Tibial nerve (tissue), 4 donors: Measurements from ENCODE around the gene ATP4A. TPM values are rescaled to one million over a fixed set of nuclear protein-coding genes. Genes with fewer than 3 reads are reported as not detected.

Experiments
- DNase-seq, 2 donors: peaks; one replicate each; pipeline ENCODE4 v3.0.0-alpha.2; 2019; ENCODE audit warnings: low spot score in 2 of 2
- H3K27ac ChIP-seq, 4 donors: fragments of 200-600 bp; sonication (generic) in 3 of 4; one replicate each; pipeline ENCODE4 v1.5.1; 2017 to 2019; ENCODE audit warnings: mild to moderate bottlenecking in 1 of 4
- H3K27me3 ChIP-seq, 2 donors: fragments of 200-600 bp; sonication (generic) in 1 of 2; one replicate each; pipeline versions ENCODE4 v1.5.1 to v1.6.0; 2017 to 2019
- H3K36me3 ChIP-seq, 3 donors: fragments of 200-600 bp; sonication (generic); one replicate each; pipeline ENCODE4 v1.5.1; 2018 to 2019
- H3K4me1 ChIP-seq, 4 donors: fragments of 200-600 bp; sonication (generic) in 3 of 4; one replicate each; pipeline ENCODE4 v1.5.1; 2017 to 2019
- H3K4me3 ChIP-seq, 4 donors: fragments of 200-600 bp; sonication (generic) in 3 of 4; one replicate each; pipeline ENCODE4 v1.5.1; 2017 to 2019; ENCODE audit warnings: mild to moderate bottlenecking in 1 of 4, moderate library complexity in 1 of 4
- H3K9me3 ChIP-seq, 4 donors: fragments of 200-600 bp; sonication (generic) in 3 of 4; one replicate each; pipeline ENCODE4 v1.5.1; 2017 to 2019
- CTCF ChIP-seq, 5 experiments: fragments of 200-600 bp in 3 of 5; fragments of 450-650 bp in 2 of 5; sonication (generic) in 3 of 5; IDR thresholded peaks; one replicate each; pipeline ENCODE4 v1.5.1; 2016 to 2019; ENCODE audit warnings: antibody characterized with exemption in 5 of 5, mild to moderate bottlenecking in 3 of 5, moderate library complexity in 2 of 5
- EP300 ChIP-seq, 2 donors: sonication (generic); formaldehyde crosslinking; IDR thresholded peaks; one replicate each; pipeline ENCODE4 v1.6.1; 2017; ENCODE audit warnings: antibody characterized with exemption in 2 of 2, mild to moderate bottlenecking in 1 of 2
- POLR2A ChIP-seq, 2 donors: fragments of 450-650 bp; IDR thresholded peaks; one replicate each; pipeline ENCODE4 v1.6.1; 2017; ENCODE audit warnings: antibody characterized with exemption in 2 of 2, mild to moderate bottlenecking in 2 of 2, moderate library complexity in 2 of 2
- WGBS, 2 donors: methylation state at CpG; one replicate each; pipeline ENCODE4 v1.1.5; 2018; 5-methylcytosine and 5-hydroxymethylcytosine counted together
- total RNA-seq, 4 donors: library from RNA; depleted of rRNA; stranded (reverse); fragments of >200 nt; gene quantifications; one replicate each; pipeline ENCODE4 v1.1.0, GENCODE V29; 2016

Gene ATP4A
- total RNA-seq, 4 donors from 2014 or later: 0.63 TPM; not detected in 3

GRCh38 chr19:35501684-35502083 lies 61.8 kb downstream of the ATP4A start:
- Histone ChIP-seq H3K27ac (no peak overlapping the region), H3K27me3 (peaks cover 0 to 5% of the 10 kb centered on the region in 2 donors), H3K4me1 (no peaks in the 10 kb centered on the region), H3K4me3 (no peak overlapping the region), H3K36me3 (no peaks in the 10 kb centered on the region), H3K9me3 (no peaks in the 10 kb centered on the region)
- no peak for TF ChIP-seq CTCF (IDR thresholded peaks at IDR 0.05)
- no peak for TF ChIP-seq POLR2A (IDR thresholded peaks at IDR 0.05)
- no peak for TF ChIP-seq EP300 (IDR thresholded peaks at IDR 0.05)
- WGBS, 2 donors: 71 to 75% methylated on average over 12 to 15 of the region's 15 CpGs
- no peak for DNase-seq

- Histone ChIP-seq H3K27me3 (no peaks in the 10 kb centered on the region), H3K4me3 (no peak overlapping the region), H3K36me3 (no peaks in the 10 kb centered on the region), H3K27ac (no peak overlapping the region), H3K4me1 (peaks cover 0 to under 1% (median 0%) of the 10 kb centered on the region in 4 donors), H3K9me3 (no peaks in the 10 kb centered on the region)
- no peak for DNase-seq
- TF ChIP-seq POLR2A (IDR thresholded peaks at IDR 0.05): no peak
- 87 to 92% methylated on average over 10 of the region's 10 CpGs for WGBS, 2 donors
Measured at GRCh38 chr19:35500611-35501010, 62.8 kb downstream of the ATP4A start.

Other genes starting within 250 kb of the ATP4A start
- gene CD22, start 234.5 kb downstream of the ATP4A start, total RNA-seq: 10 to 100 TPM in 3 of 4 donors, 1 to 10 TPM in 1; 7.2 to 22.8 (median 13.4) TPM
- under 1 TPM in 1 of 4 donors, not detected in 3; 0.59 TPM for gene FFAR1, start 215.8 kb downstream of the ATP4A start, total RNA-seq
- gene FFAR3, start 205.2 kb downstream of the ATP4A start, total RNA-seq: under 1 TPM in 1 of 4 donors, not detected in 3; 0.87 TPM
- gene GPR42, start 192.6 kb downstream of the ATP4A start, total RNA-seq: not detected
- gene FFAR2, start 115.4 kb downstream of the ATP4A start, total RNA-seq: under 1 TPM in 1 of 4 donors, not detected in 3; 0.22 TPM
- not detected for gene KRTDAP, start 73.2 kb downstream of the ATP4A start, total RNA-seq
- gene DMKN, start 50.0 kb downstream of the ATP4A start, total RNA-seq: 10 to 100 TPM in 3 of 4 donors, 1 to 10 TPM in 1; 8.2 to 33.5 (median 26.5) TPM
- not detected for gene SBSN, start 35.3 kb downstream of the ATP4A start, total RNA-seq
- gene GAPDHS, start 30.2 kb downstream of the ATP4A start, total RNA-seq: not detected
- gene TMEM147, start 18.0 kb downstream of the ATP4A start, total RNA-seq: 100 to 1,000 TPM in 1 of 4 donors, 10 to 100 TPM in 3; 63.8 to 103 (median 68.2) TPM
- not detected for gene PMIS2, start 22.5 kb upstream of the ATP4A start, total RNA-seq
- 10 to 100 TPM in 3 of 4 donors, 1 to 10 TPM in 1; 9.8 to 17.1 (median 11.0) TPM for gene HAUS5, start 49.1 kb upstream of the ATP4A start, total RNA-seq
- gene RBM42, start 65.4 kb upstream of the ATP4A start, total RNA-seq: 10 to 100 TPM; 77.4 to 88.3 (median 80.0) TPM
- 1 to 10 TPM in 1 of 4 donors, under 1 TPM in 1, not detected in 2; 0.84 to 2.2 TPM for gene ETV2, start 78.1 kb upstream of the ATP4A start, total RNA-seq
- gene COX6B1, start 84.7 kb upstream of the ATP4A start, total RNA-seq: 100 to 1,000 TPM; 293 to 338 (median 316) TPM
- not detected for gene UPK1A, start 102.9 kb upstream of the ATP4A start, total RNA-seq
- gene ZBTB32, start 140.9 kb upstream of the ATP4A start, total RNA-seq: not detected
- gene KMT2B, start 154.3 kb upstream of the ATP4A start, total RNA-seq: 10 to 100 TPM; 12.9 to 38.7 (median 25.5) TPM
- gene IGFLR1, start 178.8 kb upstream of the ATP4A start, total RNA-seq: 10 to 100 TPM in 2 of 4 donors, 1 to 10 TPM in 2; 4.8 to 25.5 (median 10.7) TPM
- gene U2AF1L4, start 181.8 kb upstream of the ATP4A start, total RNA-seq: 10 to 100 TPM; 17.8 to 51.1 (median 43.2) TPM
- gene PSENEN, start 182.0 kb upstream of the ATP4A start, total RNA-seq: 10 to 100 TPM; 33.1 to 46.7 (median 40.3) TPM
- 10 to 100 TPM; 18.1 to 32.7 (median 20.6) TPM for gene LIN37, start 184.9 kb upstream of the ATP4A start, total RNA-seq
- 100 to 1,000 TPM in 3 of 4 donors, 10 to 100 TPM in 1; 85.2 to 190 (median 124) TPM for gene HSPB6, start 193.4 kb upstream of the ATP4A start, total RNA-seq
- 10 to 100 TPM; 14.2 to 32.7 (median 19.9) TPM for gene PROSER3, start 194.5 kb upstream of the ATP4A start, total RNA-seq
- 10 to 100 TPM in 3 of 4 donors, 1 to 10 TPM in 1; 6.6 to 46.8 (median 26.1) TPM for gene ARHGAP33, start 211.9 kb upstream of the ATP4A start, total RNA-seq
- gene PRODH2, start 249.2 kb upstream of the ATP4A start, total RNA-seq: not detected